NOMO-1 treated with dmso at 0.1 percent for 144 hours (cell line): ENCODE data around the gene CCDC190.
"Not testable (repeated sequence)": the region's sequence is repeated elsewhere in the genome, so short reads cannot be mapped to it uniquely, and the experiment has no call there.

Experiments used
- DNase-seq: peaks from one replicate; lab custom pipeline; 2025; ENCODE audit not compliant: unreplicated experiment; lab: John Stamatoyannopoulos, UW

The CCDC190 gene

DNA sequence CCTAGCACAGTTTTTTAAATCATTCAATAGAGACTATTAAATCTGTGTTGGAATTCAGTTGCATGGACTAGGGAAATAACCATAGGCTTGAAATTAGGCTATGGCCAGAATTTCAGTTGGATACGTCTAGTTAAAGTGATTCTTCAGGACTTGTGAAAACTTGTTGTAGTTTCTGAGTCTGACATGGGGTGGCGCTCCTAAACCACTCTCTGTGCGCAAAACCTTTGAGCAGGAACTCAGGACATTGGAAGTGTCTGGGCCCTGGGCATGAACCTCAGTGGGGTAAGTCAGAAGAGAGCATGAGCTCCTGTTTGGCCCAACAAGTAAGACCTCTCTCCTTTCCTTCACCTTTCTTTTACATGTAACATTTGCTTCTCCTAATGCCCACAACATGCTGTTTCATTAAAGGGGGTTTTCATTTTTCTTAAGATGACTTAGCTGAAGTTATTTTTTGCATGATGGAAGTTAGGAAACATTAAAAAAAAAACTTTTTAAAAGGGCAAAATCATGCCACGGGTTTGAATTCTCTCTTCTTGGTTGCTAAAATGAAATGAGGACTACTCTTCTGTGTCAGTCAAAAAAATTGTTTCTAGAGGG lies 17.1 kb upstream of the CCDC190 start:
- DNase-seq = peak; percentile 40

DNA sequence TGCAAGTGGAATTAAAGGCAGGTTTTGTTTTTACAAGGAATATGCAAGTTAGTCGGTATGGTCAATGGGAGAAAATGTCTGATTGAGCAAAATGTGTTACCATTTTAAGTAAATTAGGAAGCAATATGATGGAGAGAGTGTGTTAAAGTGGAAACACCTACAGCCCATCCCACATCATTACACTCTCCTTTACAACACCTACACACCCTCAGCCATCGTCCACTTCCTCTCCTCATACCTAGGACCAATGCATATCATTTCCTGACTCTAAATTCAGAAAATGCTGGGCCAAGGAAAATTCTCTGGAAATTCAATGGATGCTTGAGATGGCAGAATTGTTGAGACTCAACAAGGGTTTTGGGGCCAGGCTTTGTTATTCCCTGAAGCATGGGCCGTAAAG lies 16.4 kb upstream of the CCDC190 start:
- no peak for DNase-seq

DNA sequence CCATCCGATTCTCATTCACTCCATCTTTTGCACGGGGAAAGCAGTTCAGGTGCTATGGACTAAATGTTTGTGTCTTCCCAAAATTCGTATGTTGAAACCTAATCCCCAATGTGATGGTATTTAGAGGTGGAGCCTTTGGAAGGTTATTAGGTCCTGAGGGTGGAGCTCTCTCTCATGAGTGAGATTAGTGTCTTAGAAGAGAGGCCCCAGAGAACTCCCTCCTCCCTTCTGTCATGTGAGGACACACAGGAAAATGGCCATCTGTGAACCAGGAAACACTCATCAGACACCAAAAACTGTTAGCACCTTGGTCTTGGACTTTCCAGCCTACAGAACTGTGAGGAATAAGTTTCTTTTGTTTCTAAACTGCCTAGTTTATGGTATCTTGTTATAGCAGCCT lies 15.8 kb upstream of the CCDC190 start:
- DNase-seq = no peak

DNA sequence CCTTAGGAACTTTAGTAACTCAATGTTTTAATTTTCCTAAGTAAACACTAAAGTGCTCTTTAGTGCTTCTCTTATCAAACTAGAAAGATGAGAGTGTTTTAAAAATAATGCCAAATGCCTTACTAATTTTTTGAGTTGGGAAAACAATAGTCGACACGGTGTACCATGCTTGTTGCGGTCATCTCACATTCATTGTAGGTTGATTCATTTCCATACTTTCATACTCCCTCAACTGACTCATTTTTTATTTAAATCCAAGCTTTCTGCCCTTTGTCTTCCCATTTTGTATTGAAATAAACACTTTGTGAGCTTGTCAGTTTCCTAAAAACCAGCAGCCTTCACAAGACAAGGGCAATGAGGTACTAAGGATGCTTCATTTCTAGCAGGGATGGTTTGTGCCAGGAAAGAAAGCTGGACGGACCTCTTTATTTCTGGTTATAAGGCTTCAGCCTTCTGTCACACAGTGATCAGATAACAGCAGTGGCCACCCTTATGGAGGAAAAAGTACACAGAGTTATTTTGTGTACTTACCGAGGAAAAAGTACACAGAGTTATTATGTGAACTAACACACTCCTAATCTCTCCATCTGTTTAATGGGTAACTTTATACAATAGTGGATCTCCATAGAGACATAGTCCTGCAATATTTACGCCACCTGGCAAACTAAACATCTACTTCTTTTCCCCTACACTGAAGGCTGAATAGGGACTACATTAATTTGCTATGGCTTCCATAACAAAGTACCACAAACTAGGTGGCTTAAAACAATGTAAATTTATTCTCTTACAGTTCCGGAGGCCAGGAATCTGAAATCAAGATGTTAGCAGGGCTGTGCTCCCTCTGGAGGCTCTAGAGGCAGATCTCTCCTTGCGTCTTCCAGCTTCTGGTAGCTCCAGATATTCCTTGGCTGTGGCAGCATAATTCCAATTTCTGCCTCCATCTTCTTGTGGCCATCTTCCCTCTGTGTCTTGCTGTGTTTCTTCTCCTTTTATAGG lies 13.0 kb upstream of the CCDC190 start:
- DNase-seq = no peak

DNA sequence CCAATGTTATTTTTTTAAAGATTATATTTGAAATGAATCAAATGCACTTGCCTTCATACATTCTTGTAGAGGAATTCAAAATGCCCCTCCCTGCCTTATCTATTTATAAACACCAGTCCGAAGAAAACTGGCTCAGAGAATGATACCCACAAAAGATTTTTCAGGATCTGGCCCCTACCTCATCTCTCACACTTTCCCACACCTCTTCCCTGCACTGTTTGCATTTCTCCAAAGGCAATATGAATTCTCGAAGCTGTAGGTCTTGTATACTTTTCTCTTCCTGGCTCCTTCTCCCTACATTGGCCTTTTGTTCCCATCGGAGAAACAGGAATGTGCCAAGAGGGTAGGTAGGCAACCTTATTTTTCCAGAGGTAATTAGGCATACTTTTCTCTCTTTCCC lies 12.0 kb upstream of the CCDC190 start:
- DNase-seq = no peak

DNA sequence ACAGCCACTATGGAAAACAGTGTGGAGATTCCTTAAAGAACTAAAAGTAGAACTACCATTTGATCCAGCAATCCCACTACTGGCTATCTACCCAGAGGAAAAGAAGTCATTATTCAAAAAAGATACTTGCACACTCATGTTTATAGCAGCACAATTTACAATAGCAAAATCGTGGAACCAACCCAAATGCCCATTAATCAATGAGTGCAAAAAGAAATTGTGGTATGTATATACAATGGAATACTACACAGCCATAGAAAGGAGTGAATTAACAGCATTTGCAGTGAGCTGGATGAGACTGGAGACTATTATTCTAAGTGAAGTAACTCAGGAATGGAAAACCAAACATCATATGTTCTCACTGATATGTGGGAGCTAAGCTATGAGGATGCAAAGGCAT lies 10.4 kb upstream of the CCDC190 start:
- not testable (repeated sequence) for DNase-seq

DNA sequence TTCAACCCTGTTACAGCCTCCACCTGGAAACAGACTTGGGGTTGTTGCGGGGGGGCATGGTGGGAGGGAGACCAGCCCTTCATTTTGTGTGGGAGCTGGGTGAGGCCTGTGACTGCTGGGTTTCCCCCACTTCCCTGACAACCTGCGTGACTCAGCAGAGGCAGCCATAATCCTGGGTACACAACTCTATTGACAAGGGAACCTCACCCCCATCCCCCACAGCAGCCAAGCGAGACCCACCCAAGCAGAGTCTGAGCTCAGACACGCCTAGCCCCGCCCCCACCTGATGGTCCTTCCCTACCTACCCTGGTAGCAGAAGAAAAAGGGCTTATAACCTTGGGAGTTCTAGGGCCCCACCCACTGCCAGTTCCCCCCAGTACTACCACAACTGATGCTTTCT lies 8.0 kb upstream of the CCDC190 start:
- DNase-seq = no peak

DNA sequence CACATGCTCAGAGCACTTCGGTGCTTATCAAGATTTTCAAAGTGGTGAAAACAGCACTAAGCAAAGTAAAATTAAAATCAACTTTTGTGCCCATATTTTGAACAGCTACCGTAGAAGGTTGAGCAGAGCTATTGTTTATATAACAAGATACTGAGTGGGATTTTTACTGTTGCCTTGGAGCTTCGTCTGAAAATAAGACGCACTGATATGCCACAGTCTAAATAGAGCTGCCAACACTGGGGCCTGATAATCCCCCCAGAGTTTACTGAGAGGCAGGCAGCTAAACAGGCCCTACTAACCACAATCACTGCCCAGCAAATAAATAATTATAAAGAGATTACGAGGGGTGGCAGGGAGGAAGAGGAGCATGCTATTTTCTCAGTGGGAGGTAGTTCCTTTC lies 650 bp upstream of the CCDC190 start:
- DNase-seq = no peak

DNA sequence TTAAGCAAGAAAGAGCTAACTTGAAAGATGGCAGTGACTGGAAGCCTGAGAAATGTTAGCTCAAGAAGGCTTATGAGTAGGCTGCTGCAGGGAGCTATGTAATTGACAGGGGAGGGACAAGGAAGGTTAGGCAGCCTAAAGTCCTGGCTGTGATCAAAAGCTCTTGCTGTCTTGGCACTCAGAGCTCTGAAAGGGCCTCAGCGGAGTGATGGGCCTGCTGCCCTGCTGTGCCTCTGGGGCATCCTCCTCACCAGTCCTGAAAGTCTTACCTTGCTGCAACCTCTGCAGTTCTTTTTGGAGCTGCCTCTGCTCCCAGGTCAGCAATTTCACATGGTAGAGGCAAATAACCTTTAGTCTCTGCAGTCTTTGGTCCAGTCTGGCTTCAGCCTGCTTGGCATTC lies 1.8 kb downstream of the CCDC190 start:
- no peak for DNase-seq

DNA sequence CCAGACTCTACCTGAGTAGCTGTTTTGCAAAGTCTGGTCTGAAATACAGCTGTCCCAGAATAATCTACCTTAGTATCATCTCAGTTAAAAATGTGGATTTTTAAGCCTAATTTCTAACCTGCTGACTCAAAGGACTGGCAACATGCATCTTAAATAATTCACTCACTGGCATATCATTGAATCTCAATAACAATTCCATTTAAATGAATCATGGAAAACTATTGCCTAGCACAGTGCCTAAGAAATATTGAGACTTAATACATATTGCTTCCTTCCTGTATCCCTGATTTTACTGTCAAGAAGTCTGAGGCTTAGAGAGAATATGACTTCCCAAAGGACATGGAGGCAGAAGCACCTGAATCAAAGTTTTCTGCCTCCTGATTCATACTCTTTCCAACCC lies 3.1 kb downstream of the CCDC190 start:
- no peak for DNase-seq

DNA sequence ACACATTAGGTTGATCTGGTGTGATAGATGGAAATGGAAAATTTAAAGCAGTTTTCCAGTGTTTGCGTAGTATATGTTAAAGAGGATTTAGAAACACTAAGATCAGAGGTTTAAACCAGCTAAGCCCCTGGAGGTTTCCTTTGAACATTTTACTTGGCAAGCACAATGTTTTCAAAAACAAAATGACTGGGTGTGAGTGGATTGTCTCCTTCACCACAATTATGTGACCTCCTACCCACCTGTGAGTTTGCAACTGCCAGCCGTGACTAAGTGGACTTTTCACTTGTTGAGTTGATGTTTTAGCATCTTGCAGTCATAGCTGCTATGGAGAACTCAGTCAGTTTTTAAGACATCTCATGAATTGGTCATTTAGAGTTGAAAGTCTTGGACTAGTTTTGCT lies 4.7 kb downstream of the CCDC190 start:
- DNase-seq = no peak

DNA sequence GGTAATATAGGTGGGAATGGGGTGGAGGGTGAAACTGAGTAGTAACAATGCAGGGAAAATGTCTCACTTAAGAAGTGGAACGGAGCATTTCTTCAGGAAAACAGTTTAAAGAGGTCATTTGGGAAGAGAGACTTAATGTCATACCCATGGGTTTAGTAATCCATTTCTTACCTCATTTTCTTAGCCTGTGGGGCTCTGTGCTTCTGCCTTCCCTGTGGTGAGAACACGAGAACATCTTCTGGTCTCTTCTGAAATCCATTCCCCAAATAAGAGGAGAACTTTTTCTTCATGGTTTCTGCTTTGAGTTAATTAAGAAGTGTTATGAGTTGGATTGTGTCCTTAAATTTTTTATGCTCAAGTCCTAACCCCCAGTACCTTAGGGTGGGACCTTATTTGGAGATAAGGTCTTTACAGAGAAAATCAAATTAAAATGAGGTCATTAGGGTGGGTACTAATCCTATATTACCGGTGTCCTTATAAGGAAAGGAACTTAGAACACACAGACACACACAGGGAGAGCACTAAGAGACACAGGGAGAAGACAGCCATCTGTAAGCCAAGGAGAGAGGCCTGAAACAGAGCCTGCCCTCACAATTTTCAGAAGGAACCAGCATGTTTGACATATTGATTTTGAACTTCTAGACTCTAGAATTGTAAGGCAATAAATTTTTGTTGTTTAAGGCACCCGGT lies 5.4 kb downstream of the CCDC190 start:
- no peak for DNase-seq

DNA sequence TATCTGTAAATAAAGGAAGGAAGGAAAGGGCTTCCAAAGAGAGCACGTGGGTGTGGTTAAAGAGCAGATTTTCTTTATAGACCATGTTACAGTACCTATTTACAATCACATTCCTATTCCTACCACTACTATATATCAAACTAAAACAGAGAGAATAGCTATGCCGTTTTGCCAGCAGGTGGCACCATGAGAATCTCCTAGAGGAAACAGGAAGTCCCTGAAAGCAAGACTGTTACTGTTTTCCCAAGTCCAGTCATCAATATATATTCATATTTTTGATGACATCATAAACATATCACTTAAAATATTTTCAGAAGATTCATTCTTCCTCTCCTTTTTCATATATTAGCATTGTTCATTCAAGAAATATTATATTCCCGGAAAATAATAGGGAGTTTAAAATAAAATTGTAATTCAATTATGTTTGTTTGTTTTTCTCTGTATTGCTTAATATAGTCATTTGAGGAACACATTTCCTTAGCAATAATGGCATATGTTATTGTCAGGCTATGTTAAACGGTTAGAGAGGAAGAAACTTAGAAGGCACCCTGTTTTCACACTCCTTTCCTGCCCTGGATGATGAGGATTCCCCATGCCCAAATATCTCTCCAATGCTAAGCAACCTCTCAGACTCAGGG lies 6.6 kb downstream of the CCDC190 start:
- DNase-seq = no peak

DNA sequence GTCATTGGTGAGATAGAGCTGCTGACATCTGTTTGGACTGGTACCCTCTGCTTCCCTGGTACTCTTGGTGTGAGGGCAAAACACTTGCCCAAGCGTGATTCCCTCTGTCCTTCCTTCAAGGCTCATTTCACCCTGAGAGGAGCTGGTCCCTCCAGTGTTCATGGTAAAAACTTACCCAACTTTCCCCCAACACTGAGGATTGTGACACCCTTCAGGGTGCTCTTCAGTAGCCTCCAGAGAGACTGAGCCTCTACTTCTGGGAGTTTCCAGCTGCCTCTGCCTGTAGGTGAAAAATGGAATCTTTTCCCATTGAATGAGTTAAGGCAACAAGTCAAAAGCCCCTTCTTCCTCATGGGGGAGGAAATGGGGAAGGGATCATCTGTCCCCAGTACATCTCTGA lies 9.6 kb downstream of the CCDC190 start:
- no peak for DNase-seq

DNA sequence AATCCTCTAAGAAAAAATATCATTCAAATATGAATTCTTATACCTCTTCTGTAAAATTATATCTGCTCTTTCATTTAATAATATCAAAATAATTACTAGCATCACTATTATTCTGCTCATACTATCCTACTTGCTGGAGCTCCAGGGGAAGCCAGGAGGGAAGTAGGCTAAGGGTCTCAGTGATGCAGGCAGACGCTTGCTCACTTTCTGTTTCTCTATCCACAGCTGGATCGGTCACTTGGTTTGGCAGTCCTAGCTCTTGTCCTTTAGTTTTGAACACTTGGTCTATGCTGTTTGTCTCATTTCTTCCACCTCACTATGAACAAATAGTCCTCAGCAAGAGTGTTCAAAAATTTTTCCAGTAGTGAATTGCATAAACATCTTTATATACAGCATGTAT lies 11.3 kb downstream of the CCDC190 start:
- no peak for DNase-seq

DNA sequence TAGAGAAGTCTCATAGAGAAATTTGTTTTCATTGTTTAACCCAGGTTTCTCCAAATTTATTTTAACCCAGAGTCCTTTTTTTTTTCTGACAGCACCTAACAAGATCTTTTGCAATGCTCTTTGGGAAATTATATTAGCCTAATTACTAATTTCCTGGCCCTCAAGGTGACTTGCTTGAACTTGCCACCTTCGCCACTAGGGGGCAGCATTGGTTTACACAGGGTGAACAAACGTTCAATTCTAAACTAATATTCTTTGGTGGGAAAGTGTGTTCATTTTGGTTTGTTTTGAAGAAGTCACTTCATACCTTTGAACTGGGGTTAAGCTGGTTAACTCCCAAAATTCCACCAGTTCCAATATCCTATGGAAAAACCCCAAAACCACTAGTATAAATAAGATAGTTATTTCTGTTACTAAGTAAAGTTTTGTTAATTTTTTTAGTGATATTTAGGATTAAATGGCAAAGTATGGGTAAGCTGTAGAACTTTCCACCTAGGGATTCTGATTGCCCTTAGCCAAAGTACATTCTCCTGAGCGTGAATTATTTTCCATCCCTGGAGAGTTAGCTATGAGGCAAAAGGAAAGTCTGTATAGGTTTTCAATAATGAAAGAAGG lies 13.0 kb downstream of the CCDC190 start:
- DNase-seq = peak; percentile 18

DNA sequence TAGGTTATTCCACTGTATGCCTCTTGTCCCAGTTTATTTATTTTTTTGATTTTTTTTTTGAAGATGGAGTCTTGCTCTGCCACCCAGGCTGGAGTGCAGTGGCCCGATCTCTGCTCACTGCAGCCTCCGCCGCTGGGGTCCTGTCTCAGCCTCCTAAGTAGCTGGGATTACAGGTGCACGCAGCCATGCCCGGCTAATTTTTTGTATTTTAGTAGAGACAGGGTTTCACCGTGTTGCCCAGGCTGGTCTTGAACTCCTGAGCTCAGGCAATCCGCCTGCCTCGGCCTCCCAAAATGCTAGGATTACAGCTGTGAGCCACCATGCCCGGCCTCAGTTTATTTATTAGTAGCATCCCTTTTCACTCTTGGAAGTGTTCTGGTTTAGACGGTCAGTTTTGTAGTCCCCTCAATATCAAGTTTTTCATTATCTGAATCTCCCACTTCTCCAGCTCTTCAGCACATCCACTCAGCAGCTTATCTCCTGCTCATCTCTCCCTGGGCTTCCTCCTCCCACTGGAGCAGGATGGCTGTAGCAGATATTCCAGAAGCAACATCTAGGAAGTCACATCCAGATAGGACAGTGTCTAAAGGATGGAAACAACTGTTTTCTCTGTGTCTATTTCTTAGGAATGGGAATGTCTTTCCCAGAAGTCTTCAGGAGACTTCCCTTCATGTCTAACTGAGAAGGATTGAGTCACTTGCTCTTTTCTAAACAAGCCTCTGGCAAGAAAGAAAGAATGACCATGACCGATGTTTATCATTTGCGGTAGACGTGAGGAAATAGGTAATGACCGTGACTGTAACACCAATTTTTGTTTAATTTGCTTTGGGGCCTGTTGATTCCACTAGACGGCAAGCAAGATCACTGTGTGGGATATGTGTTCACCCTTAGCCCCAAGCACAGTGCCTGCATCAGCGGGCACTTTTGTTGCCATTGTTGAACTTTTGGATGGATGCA lies 14.4 kb downstream of the CCDC190 start:
- DNase-seq = no peak

DNA sequence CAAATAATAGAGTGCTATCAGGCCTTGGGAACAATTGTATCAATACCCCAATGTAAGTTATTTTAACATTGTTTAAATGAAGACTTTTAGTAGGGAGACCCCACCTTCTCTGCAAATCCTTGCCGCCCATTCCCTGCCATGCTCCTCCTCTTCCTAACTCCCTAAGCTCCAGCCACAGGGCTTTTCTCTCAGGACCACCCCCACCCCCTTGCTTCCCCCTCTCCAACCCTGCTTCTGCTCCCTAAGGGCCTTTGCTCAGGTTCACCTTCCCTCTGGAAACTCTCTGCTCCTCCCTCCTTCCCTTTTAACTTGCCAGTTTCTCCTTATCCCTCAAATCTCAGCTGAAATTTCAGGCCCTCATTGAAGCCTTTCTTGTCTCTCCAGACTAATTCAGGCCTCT lies 16.8 kb downstream of the CCDC190 start:
- DNase-seq = no peak

DNA sequence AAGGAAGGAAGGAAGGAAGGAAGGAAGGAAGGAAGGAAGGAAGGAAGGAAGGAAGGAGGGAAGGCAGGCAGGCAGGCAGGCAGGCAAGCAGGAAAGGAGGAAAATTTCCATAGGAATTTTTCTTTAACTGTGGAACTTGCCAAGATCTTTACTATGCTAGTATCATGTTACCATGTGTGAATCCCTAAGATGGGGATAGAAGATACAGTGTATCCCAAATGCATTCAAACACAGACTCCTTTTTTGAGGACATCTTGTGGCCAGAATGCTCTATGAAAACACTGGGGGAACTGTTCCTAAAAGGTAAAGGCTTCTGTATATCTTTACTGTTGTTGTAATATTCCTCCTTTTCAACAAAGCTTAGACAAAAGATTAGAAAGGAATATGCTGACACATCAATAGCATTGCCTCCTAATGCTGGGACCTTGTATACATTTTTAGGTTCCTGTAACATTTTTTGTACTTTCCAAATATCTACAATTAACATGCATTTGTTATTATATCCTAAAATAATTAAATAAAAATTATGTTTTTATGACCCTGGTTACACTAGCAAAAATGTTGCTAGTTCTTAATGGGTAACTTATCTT lies 20.6 kb downstream of the CCDC190 start:
- DNase-seq = no peak

DNA sequence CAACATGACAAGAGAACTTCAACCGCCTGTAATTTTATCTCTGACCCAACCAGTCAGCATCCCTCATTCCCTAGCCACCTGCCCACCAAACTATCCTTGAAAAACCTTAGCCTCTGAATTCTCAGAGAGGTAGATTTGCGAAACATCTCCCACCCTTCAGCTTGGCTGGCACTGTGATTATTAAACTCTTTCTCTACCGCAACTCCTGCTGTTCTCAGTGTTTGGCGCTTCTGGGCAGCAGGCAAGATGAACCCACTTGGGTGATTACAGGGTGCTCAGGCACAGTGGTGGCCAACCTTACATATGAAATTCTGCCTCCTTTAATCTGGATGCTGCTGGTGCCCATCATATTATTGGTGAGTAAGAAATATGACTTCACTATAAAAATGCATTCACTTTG lies 22.1 kb downstream of the CCDC190 start:
- DNase-seq = no peak
